22Rv1 (cell line): ENCODE data around the gene NEURL4.

Experiments
- ZFX ChIP-seq: fragments of 450-650 bp; IDR thresholded peaks from 2 replicates; pipeline ENCODE4 v1.6.1; 2017; ENCODE audit warnings: antibody characterized with exemption, borderline replicate concordance
- TF ChIP-seq, protein P1 (sequence below): fragments of 450-650 bp; IDR thresholded peaks from 2 replicates; pipeline ENCODE4 v1.5.1; 2017; ENCODE audit warnings: mild to moderate bottlenecking

GRCh38 chr17:7282752-7283321 is 46.3 kb downstream of the NEURL4 start:
- TF ChIP-seq, protein P1, sequence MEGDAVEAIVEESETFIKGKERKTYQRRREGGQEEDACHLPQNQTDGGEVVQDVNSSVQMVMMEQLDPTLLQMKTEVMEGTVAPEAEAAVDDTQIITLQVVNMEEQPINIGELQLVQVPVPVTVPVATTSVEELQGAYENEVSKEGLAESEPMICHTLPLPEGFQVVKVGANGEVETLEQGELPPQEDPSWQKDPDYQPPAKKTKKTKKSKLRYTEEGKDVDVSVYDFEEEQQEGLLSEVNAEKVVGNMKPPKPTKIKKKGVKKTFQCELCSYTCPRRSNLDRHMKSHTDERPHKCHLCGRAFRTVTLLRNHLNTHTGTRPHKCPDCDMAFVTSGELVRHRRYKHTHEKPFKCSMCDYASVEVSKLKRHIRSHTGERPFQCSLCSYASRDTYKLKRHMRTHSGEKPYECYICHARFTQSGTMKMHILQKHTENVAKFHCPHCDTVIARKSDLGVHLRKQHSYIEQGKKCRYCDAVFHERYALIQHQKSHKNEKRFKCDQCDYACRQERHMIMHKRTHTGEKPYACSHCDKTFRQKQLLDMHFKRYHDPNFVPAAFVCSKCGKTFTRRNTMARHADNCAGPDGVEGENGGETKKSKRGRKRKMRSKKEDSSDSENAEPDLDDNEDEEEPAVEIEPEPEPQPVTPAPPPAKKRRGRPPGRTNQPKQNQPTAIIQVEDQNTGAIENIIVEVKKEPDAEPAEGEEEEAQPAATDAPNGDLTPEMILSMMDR = no peak
- TF ChIP-seq ZFX = no peak
